Naive thymus-derived CD4-positive, alpha-beta T cell (primary cell): ENCODE measurements around the gene PKHD1. TPM values are rescaled to one million over a fixed set of nuclear protein-coding genes. Genes with fewer than 3 reads are reported as not detected.

Experiments used
- ATAC-seq: fragments of 150-1000 bp; cut with Tn5 transposase; 2 replicates; pipeline ENCODE4 v1.10.0; 2021; ENCODE audit warnings: mild to moderate bottlenecking, moderate library complexity
- CTCF ChIA-PET: fragments of 350-600 bp; sonication (Branson Sonifier 250); formaldehyde crosslinking; loops from one replicate; lab custom pipeline; 2021; ENCODE audit warnings: antibody characterized with exemption; lab: Charles Lee
- POLR2A ChIA-PET: fragments of 350-600 bp; sonication (Branson Sonifier 250); formaldehyde crosslinking; loops from one replicate; lab custom pipeline; 2021; ENCODE audit warnings: antibody characterized with exemption, inconsistent platforms; lab: Charles Lee
- DNase-seq, 9 donors: peaks; one replicate each; pipeline versions ENCODE4 v3.0.0 to v3.0.0-alpha.2; 2020 to 2022; ENCODE audit warnings: mixed read lengths in 1 of 9
- H3K27ac ChIP-seq: one replicate; pipeline ENCODE4 v1.7.0; 2013; ENCODE audit warnings: mild to moderate bottlenecking, low read depth, low read length, moderate library complexity
- H3K27me3 ChIP-seq, 2 donors: one replicate each; pipeline ENCODE4 v1.7.0; 2013; ENCODE audit warnings: low read length in 2 of 2, mild to moderate bottlenecking in 2 of 2, moderate library complexity in 2 of 2; ENCODE audit not compliant: control insufficient read depth in 2 of 2, insufficient read depth in 2 of 2
- H3K36me3 ChIP-seq, 3 experiments: 1 replicate in 2 of 3; 2 replicates in 1 of 3; pipeline ENCODE4 v1.7.0; 2013; ENCODE audit warnings: low read length in 3 of 3, mild to moderate bottlenecking in 3 of 3, moderate library complexity in 1 of 3; ENCODE audit not compliant: insufficient read depth in 3 of 3, control insufficient read depth in 2 of 3
- H3K4me1 ChIP-seq, 2 donors: one replicate each; pipeline ENCODE4 v1.7.0; 2013; ENCODE audit warnings: low read length in 2 of 2, mild to moderate bottlenecking in 2 of 2, moderate library complexity in 1 of 2; ENCODE audit not compliant: control insufficient read depth in 2 of 2, insufficient read depth in 2 of 2
- H3K4me3 ChIP-seq: 2 replicates; pipeline ENCODE4 v1.7.0; 2013; ENCODE audit warnings: mild to moderate bottlenecking, low read length
- H3K9me3 ChIP-seq, 3 experiments: 1 replicate in 2 of 3; 2 replicates in 1 of 3; pipeline ENCODE4 v1.7.0; 2013; ENCODE audit warnings: low read length in 3 of 3; ENCODE audit not compliant: control insufficient read depth in 2 of 3
- H3K27ac Mint-ChIP-seq, 9 donors: one replicate each; pipeline ENCODE4 v1.8.0; 2020 to 2022; ENCODE audit warnings: mixed read lengths in 9 of 9, mild to moderate bottlenecking in 8 of 9, moderate library complexity in 5 of 9, inconsistent platforms in 2 of 9
- H3K27me3 Mint-ChIP-seq, 5 donors: one replicate each; pipeline ENCODE4 v1.8.0; 2021 to 2022; ENCODE audit warnings: mixed read lengths in 5 of 5, mild to moderate bottlenecking in 1 of 5
- H3K36me3 Mint-ChIP-seq, 5 donors: one replicate each; pipeline ENCODE4 v1.8.0; 2020 to 2022; ENCODE audit warnings: mixed read lengths in 5 of 5, mild to moderate bottlenecking in 3 of 5, inconsistent platforms in 1 of 5
- H3K4me1 Mint-ChIP-seq, 7 donors: one replicate each; pipeline ENCODE4 v1.8.0; 2020 to 2022; ENCODE audit warnings: mixed read lengths in 7 of 7, mild to moderate bottlenecking in 3 of 7, inconsistent platforms in 1 of 7
- H3K4me3 Mint-ChIP-seq, 10 donors: one replicate each; pipeline ENCODE4 v1.8.0; 2020 to 2022; ENCODE audit warnings: mild to moderate bottlenecking in 10 of 10, mixed read lengths in 10 of 10, moderate library complexity in 6 of 10, inconsistent platforms in 2 of 10
- H3K9me3 Mint-ChIP-seq, 11 donors: one replicate each; pipeline ENCODE4 v1.8.0; 2020 to 2022; ENCODE audit warnings: mixed read lengths in 11 of 11, mild to moderate bottlenecking in 4 of 11, inconsistent platforms in 1 of 11, moderate library complexity in 1 of 11
- intact Hi-C, 2 donors: fragments of 100-400 bp; cut with micrococcal nuclease; formaldehyde crosslinking; loops; one replicate each; pipeline ENCODE4 v1.15.1; 2023
- polyA plus RNA-seq, 2 donors: library from polyadenylated mRNA; unstranded; fragments of 300-500 nt; fragmentation: Illumina TruSeq; gene quantifications; one replicate each; pipeline ENCODE4 v1.2.3, GENCODE V29; 2021
- total RNA-seq, 6 experiments: library from RNA in 5 of 6; stranded (reverse) in 5 of 6; gene quantifications; 1 replicate in 5 of 6; 2 replicates in 1 of 6; pipeline ENCODE4 v1.2.3 and lab custom pipeline; 2021 to 2026

PKHD1 gene
- total and polyA plus RNA-seq, 7 experiments from 2014 or later: not detected

DNA sequence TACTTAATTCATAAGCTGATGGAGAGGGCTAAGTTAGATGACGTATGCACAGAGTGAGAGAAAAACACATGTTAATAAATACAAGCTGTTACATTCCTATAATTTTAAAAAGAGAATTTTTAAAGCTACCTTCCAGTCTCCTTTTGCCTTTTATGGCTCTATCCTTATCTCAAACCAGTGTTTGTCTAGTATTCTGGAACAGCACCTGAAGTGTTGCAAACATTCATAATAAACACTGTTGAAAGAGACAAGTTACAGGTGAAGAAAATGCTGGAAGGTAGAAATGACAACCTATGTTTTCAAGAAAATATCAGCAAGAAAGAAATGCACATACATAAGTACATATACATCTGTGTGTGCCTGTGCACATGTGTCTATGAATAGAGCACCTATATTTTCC, 409.1 kb downstream of the PKHD1 start:
- ATAC-seq (no peak), DNase-seq (no peak)
- H3K4me3 Mint-ChIP-seq: no peak overlapping the region
- H3K4me1 Mint-ChIP-seq: no peaks in the 10 kb centered on the region
- peaks cover 0 to 18% (median 0%) of the 10 kb centered on the region in 11 donors for H3K9me3 Mint-ChIP-seq
- Histone ChIP-seq H3K27ac (no peak overlapping the region), H3K27me3 (no peaks in the 10 kb centered on the region), H3K36me3 (no peaks in the 10 kb centered on the region), H3K4me3 (no peak overlapping the region), H3K9me3 (no peaks in the 10 kb centered on the region), H3K4me1 (no peaks in the 10 kb centered on the region)
- no peaks in the 10 kb centered on the region for H3K36me3 Mint-ChIP-seq
- intact Hi-C loops: no loop called here
- peaks cover 0 to 6% (median 0%) of the 10 kb centered on the region in 5 donors for H3K27me3 Mint-ChIP-seq
- POLR2A ChIA-PET: no interaction called here
- CTCF ChIA-PET: no interaction called here
- no peak overlapping the region for H3K27ac Mint-ChIP-seq

DNA sequence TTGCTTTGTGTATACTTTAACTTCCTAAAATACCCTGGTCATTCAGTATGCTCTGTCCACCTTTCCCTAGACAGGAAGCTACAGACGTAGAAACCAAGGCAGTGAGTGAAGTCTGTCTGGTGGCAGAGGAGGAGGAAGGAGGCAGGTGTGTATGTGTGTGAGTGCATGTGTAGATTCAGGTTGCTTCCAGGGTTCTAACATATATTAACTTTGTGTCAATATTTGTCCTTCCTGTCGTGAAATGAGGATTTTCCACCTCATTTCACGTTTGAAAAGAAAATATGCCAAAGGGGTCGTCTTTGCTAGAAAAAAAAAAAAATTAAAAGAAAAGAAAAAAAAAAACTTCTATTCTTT, 411.5 kb downstream of the PKHD1 start:
- ATAC-seq (no peak), DNase-seq (no peak)
- H3K27ac ChIP-seq: no peak overlapping the region
- no peaks in the 10 kb centered on the region for H3K4me1 Mint-ChIP-seq
- no peak overlapping the region for H3K4me3 ChIP-seq
- no peaks in the 10 kb centered on the region for H3K4me1 ChIP-seq
- H3K27ac Mint-ChIP-seq: no peak overlapping the region
- H3K4me3 Mint-ChIP-seq: no peak overlapping the region
- no peaks in the 10 kb centered on the region for H3K36me3 ChIP-seq
- ChIA-PET CTCF (no interaction called here), POLR2A (no interaction called here)
- peaks cover 0 to 17% (median 4%) of the 10 kb centered on the region in 11 donors for H3K9me3 Mint-ChIP-seq
- intact Hi-C loops: no loop called here
- no peaks in the 10 kb centered on the region for H3K9me3 ChIP-seq
- peaks cover 0 to 4% (median 0%) of the 10 kb centered on the region in 5 donors for H3K36me3 Mint-ChIP-seq
- H3K27me3 Mint-ChIP-seq: peaks cover 0 to 6% (median 0%) of the 10 kb centered on the region in 5 donors
- no peaks in the 10 kb centered on the region for H3K27me3 ChIP-seq

DNA sequence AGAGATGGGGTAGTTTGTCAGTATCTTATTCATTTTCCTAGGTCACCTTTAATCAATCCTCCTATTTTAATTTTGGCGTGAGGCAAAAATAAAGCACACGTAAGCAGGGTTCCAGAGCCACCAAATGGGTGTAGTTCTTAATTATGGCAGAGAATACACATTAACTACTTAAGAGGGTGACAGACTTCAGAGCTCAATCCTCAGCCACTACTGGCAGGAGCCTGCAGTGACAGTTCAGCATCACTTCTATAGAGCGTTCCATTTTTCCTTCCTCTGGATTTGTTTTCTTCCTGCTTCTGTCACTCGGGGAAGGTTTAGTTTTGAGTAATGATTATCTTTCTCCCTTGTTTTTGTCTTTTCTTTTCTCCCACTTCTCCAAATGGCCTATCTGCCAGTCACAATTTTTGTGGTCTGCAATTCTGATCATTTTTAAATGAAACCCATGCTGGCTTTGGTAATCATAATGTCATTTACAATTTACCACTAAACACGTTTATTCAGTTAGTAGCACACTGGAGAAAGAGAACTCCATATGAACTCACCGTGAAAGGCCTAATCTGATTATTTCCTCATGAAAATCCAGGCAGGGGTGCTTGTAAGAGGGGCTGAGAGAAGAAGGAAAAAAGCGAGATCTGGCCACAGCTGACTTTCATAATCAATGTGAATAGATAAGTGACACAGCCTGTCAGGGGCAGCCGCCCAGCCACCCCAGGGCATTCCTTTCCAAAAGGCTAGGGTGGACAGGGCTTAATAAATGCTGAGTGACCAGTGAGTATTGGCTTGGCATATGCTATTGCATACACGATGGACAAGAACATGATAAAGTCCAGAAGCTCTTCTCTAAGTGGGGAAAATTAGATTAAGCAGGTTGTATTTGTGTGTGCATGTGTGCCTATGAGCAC, 412.1 kb downstream of the PKHD1 start:
- Histone ChIP-seq H3K4me1 (no peaks in the 10 kb centered on the region), H3K27ac (no peak overlapping the region), H3K9me3 (no peaks in the 10 kb centered on the region), H3K36me3 (no peaks in the 10 kb centered on the region), H3K27me3 (no peaks in the 10 kb centered on the region), H3K4me3 (no peak overlapping the region)
- Mint-ChIP-seq H3K27me3 (peaks cover 0 to 6% (median 0%) of the 10 kb centered on the region in 5 donors), H3K9me3 (peaks cover 0 to 17% (median 4%) of the 10 kb centered on the region in 11 donors), H3K36me3 (peaks cover 0 to 4% (median 0%) of the 10 kb centered on the region in 5 donors), H3K4me1 (no peaks in the 10 kb centered on the region), H3K4me3 (no peak overlapping the region), H3K27ac (no peak overlapping the region)
- DNase-seq (no peak), ATAC-seq (no peak)
- CTCF ChIA-PET: no interaction called here
- POLR2A ChIA-PET: no interaction called here
- intact Hi-C loops: no loop called here

DNA sequence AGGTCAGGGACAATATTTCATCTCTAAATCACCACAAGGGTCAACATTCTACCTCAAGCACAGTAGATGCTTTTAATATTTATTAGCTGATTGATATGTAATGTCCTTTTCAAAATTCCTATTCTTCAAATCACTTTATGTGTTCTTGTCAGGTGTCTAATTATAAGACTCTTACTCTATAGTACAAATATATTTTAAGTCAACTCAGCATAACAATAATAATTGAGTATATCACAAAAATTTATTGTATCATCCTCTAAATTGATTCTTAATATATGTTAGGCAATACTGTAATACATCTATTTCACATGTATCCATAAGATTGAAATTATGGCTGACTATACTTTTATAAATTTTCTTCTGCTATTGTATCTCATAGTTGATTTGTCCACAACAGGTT, 423.9 kb downstream of the PKHD1 start:
- H3K36me3 Mint-ChIP-seq: no peaks in the 10 kb centered on the region
- H3K4me3 Mint-ChIP-seq: no peak overlapping the region
- no peaks in the 10 kb centered on the region for H3K27me3 Mint-ChIP-seq
- CTCF ChIA-PET: no interaction called here
- Histone ChIP-seq H3K4me3 (no peak overlapping the region), H3K36me3 (no peaks in the 10 kb centered on the region), H3K27me3 (no peaks in the 10 kb centered on the region), H3K4me1 (no peaks in the 10 kb centered on the region), H3K27ac (no peak overlapping the region), H3K9me3 (no peaks in the 10 kb centered on the region)
- intact Hi-C loops: no loop called here
- POLR2A ChIA-PET: no interaction called here
- H3K27ac Mint-ChIP-seq: no peak overlapping the region
- H3K9me3 Mint-ChIP-seq: peaks cover 0 to 6% (median 0%) of the 10 kb centered on the region in 11 donors
- H3K4me1 Mint-ChIP-seq: no peaks in the 10 kb centered on the region
- DNase-seq (no peak), ATAC-seq (no peak)

DNA sequence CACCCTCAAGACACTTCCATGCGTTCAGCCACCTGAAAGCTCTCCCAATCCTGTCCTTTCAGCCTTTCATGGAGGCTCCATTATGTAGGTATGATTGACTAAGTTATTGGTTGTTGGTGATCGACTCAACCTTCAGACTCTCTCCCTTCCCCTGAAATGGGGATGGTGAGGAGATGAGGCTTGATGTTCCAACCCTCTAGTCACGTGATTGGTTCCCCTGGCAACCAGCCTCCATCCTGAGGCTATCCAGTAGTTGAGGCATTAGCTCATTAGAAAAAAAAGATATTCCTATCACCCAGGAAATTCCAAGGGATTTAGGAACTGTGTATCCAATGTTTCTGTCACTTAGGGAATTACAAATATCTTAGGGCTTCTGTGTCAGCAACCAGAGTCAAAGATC, 426.6 kb downstream of the PKHD1 start:
- ATAC-seq (no peak), DNase-seq (no peak)
- Histone ChIP-seq H3K27me3 (no peaks in the 10 kb centered on the region), H3K4me3 (no peak overlapping the region), H3K27ac (no peak overlapping the region), H3K9me3 (no peaks in the 10 kb centered on the region), H3K36me3 (no peaks in the 10 kb centered on the region), H3K4me1 (no peaks in the 10 kb centered on the region)
- H3K9me3 Mint-ChIP-seq: peaks cover 0 to 6% (median 0%) of the 10 kb centered on the region in 11 donors
- H3K27ac Mint-ChIP-seq: no peak overlapping the region
- ChIA-PET POLR2A (no interaction called here), CTCF (no interaction called here)
- intact Hi-C loops: no loop called here
- no peaks in the 10 kb centered on the region for H3K4me1 Mint-ChIP-seq
- H3K4me3 Mint-ChIP-seq: no peak overlapping the region
- H3K36me3 Mint-ChIP-seq: no peaks in the 10 kb centered on the region
- no peaks in the 10 kb centered on the region for H3K27me3 Mint-ChIP-seq

DNA sequence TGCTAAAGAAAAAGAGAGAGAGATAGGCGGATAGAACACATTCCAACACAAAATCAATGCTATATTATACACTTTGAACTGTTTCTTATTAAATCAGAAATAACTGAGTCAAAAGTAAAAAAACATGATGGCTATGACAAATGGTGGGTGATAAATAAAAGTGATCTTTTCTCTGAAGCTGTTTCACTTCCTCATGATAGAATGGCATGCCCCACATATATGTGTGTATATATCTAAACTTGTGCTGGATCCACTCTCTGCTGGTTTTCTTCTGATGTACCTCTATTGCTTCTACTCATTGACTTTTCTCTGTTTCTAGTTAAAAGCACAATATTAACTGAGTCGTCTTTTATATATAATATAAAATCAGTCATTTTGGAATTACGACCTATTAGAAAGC, 429.9 kb downstream of the PKHD1 start:
- H3K4me3 ChIP-seq: no peak overlapping the region
- no peaks in the 10 kb centered on the region for H3K27me3 Mint-ChIP-seq
- H3K4me3 Mint-ChIP-seq: no peak overlapping the region
- DNase-seq (no peak), ATAC-seq (no peak)
- H3K4me1 ChIP-seq: no peaks in the 10 kb centered on the region
- no peaks in the 10 kb centered on the region for H3K36me3 ChIP-seq
- H3K9me3 ChIP-seq: no peaks in the 10 kb centered on the region
- intact Hi-C loops: no loop called here
- H3K27ac Mint-ChIP-seq: no peak overlapping the region
- H3K27me3 ChIP-seq: no peaks in the 10 kb centered on the region
- ChIA-PET POLR2A (no interaction called here), CTCF (interaction anchor here (0.5 kb wide), 1 partner anchor 409 kb away, joined by 3 read pairs; no protein-coding TSS in a partner anchor)
- no peaks in the 10 kb centered on the region for H3K36me3 Mint-ChIP-seq
- H3K4me1 Mint-ChIP-seq: no peaks in the 10 kb centered on the region
- H3K27ac ChIP-seq: no peak overlapping the region
- H3K9me3 Mint-ChIP-seq: peaks cover 0 to 6% (median 0%) of the 10 kb centered on the region in 11 donors

DNA sequence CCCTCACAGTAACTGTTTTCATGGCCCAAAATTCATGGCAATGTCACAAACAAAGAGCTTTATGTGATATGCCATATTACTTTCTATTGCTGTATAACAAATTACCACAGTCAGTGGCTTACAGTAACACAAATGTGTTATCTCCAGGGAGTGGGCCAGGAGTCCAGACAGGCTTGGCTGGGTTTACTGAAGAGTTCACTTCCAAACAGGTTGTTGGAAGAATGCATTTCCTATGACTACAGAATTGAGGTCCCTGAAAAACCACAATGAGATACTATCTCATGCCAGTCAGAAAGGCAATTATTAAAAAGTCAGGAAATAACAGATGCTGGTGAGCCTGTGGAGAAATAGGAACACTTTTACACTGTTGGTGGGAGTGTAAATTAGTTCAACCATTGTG, 431.9 kb downstream of the PKHD1 start:
- Histone ChIP-seq H3K9me3 (no peaks in the 10 kb centered on the region), H3K36me3 (no peaks in the 10 kb centered on the region), H3K4me1 (no peaks in the 10 kb centered on the region), H3K27me3 (no peaks in the 10 kb centered on the region), H3K4me3 (no peak overlapping the region), H3K27ac (no peak overlapping the region)
- peaks cover 0 to 3% (median 0%) of the 10 kb centered on the region in 11 donors for H3K9me3 Mint-ChIP-seq
- no peaks in the 10 kb centered on the region for H3K27me3 Mint-ChIP-seq
- DNase-seq (no peak), ATAC-seq (no peak)
- H3K36me3 Mint-ChIP-seq: no peaks in the 10 kb centered on the region
- ChIA-PET CTCF (no interaction called here), POLR2A (no interaction called here)
- no peak overlapping the region for H3K27ac Mint-ChIP-seq
- H3K4me3 Mint-ChIP-seq: no peak overlapping the region
- no peaks in the 10 kb centered on the region for H3K4me1 Mint-ChIP-seq
- intact Hi-C loops: no loop called here
